ENCODE data around the gene ARHGAP22. TPM values are rescaled to one million over a fixed set of nuclear protein-coding genes. Genes with fewer than 3 reads are reported as not detected.

The ARHGAP22 gene
- total and polyA plus RNA-seq, 2 donors (not counting 1 experiment from before 2014, with no cell fraction given), result 10.4 to 75.5 TPM

- DNase-seq (ENCODE audit: low read depth in 2 of 2), result no peak
- H3K79me2 ChIP-seq (ENCODE audit: control insufficient read depth, insufficient read depth, low read length), result no peaks in the 10 kb centered on the region
- no peak overlapping the region for H3K4me3 ChIP-seq (replicated peaks in 1 of 4; ENCODE audit: control extremely low read depth in 1 of 4, insufficient read depth in 1 of 4, low read depth in 3 of 4, low read length in 4 of 4)
- H4K20me1 ChIP-seq (ENCODE audit: control insufficient read depth, extremely low read depth, insufficient read depth, low read length), result no peaks in the 10 kb centered on the region
- TF ChIP-seq EZH2 (IDR thresholded peaks at IDR 0.05; ENCODE audit: low read length, missing control alignments) (no peak), CTCF (conservative IDR thresholded peaks at IDR 0.05 in 1 of 2, IDR thresholded peaks at IDR 0.05 in 1 of 2; ENCODE audit: low read depth in 1 of 2, low read length in 2 of 2) (no peak)
- H3K4me1 ChIP-seq (ENCODE audit: control insufficient read depth, extremely low read depth, insufficient read depth, low read length), result peaks cover 5% of the 10 kb centered on the region
- H3K27me3 ChIP-seq (ENCODE audit: control insufficient read depth, insufficient read depth, low read length), result no peaks in the 10 kb centered on the region
- no peak overlapping the region for H3K27ac ChIP-seq (ENCODE audit: insufficient read depth, low read length)
- H3K9ac ChIP-seq (ENCODE audit: insufficient read depth, low read length), result no peak overlapping the region
- H3K4me2 ChIP-seq (ENCODE audit: extremely low read depth, insufficient read depth, low read length), result no peak overlapping the region
- H3K36me3 ChIP-seq (ENCODE audit: control insufficient read depth, insufficient read depth, low read length), result no peaks in the 10 kb centered on the region
- no peak overlapping the region for H2AFZ ChIP-seq (ENCODE audit: low read length)
- H3K9me3 ChIP-seq (ENCODE audit: control insufficient read depth, insufficient read depth, low read depth, low read length), result no peaks in the 10 kb centered on the region
Measured at GRCh38 chr10:48625826-48626134, 20.9 kb upstream of the ARHGAP22 start.

DNA sequence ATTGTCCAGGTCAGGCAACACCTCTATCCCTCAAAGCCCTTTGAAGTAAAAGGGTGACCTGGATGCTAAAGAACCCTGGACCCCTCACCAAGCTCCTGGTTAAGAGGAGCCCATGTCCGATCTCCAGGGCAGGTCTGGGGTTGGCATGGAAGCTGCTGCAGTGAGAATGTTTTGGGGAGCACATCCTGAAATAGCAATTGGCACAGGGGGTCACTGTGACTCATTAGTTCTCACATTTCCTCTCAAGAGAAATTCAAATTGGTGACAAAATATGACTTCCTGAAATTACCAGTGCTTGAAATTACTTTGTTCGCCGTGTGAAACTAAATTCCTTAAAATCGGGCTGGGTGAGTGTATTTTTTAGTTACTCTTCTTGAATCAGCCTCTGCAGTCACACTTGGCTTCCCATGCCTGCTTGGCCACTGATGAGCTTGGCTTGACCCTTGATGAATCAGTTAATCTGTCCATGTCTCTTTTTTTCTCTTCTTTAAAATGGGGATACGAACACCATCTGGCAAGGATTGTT, 18.8 kb upstream of the ARHGAP22 start:
- Histone ChIP-seq H3K4me2 (ENCODE audit: extremely low read depth, insufficient read depth, low read length) (no peak overlapping the region), H3K27ac (ENCODE audit: insufficient read depth, low read length) (no peak overlapping the region), H3K36me3 (ENCODE audit: control insufficient read depth, insufficient read depth, low read length) (no peaks in the 10 kb centered on the region), H3K4me1 (ENCODE audit: control insufficient read depth, extremely low read depth, insufficient read depth, low read length) (peaks cover 5% of the 10 kb centered on the region), H3K27me3 (ENCODE audit: control insufficient read depth, insufficient read depth, low read length) (no peaks in the 10 kb centered on the region), H3K9ac (ENCODE audit: insufficient read depth, low read length) (no peak overlapping the region), H3K9me3 (ENCODE audit: control insufficient read depth, insufficient read depth, low read depth, low read length) (no peaks in the 10 kb centered on the region), H3K79me2 (ENCODE audit: control insufficient read depth, insufficient read depth, low read length) (no peaks in the 10 kb centered on the region), H3K4me3 (replicated peaks in 1 of 4; ENCODE audit: control extremely low read depth in 1 of 4, insufficient read depth in 1 of 4, low read depth in 3 of 4, low read length in 4 of 4) (no peak overlapping the region), H2AFZ (ENCODE audit: low read length) (no peak overlapping the region), H4K20me1 (ENCODE audit: control insufficient read depth, extremely low read depth, insufficient read depth, low read length) (no peaks in the 10 kb centered on the region)
- no peak for DNase-seq (ENCODE audit: low read depth in 2 of 2)
- TF ChIP-seq CTCF (conservative IDR thresholded peaks at IDR 0.05 in 1 of 2, IDR thresholded peaks at IDR 0.05 in 1 of 2; ENCODE audit: low read depth in 1 of 2, low read length in 2 of 2) (no peak), EZH2 (IDR thresholded peaks at IDR 0.05; ENCODE audit: low read length, missing control alignments) (no peak)

DNA sequence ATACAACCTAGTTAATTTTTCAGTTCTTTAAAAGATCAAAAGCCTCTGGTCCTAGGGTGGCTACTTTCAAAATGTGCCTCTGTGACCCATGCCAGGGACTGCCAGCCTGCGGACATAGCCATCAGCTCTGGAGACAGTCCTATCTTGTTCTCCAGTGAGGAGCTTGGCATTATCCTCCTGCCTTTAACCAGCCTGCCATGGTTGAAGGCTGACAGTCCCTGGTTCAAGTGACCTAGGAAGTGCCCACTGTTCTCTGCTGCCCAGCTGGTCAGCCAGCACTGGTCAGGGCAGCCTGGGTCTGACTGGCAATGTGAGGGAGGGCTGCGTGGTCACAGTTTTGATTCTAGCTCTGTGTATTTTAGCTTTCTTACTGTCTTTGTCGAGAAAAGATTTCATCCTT, 18.1 kb upstream of the ARHGAP22 start:
- no peaks in the 10 kb centered on the region for H3K27me3 ChIP-seq (ENCODE audit: control insufficient read depth, insufficient read depth, low read length)
- TF ChIP-seq EZH2 (IDR thresholded peaks at IDR 0.05; ENCODE audit: low read length, missing control alignments), result no peak
- TF ChIP-seq CTCF (conservative IDR thresholded peaks at IDR 0.05 in 1 of 2, IDR thresholded peaks at IDR 0.05 in 1 of 2; ENCODE audit: low read depth in 1 of 2, low read length in 2 of 2), result no peak
- H3K4me1 ChIP-seq (ENCODE audit: control insufficient read depth, extremely low read depth, insufficient read depth, low read length), result peaks cover 5% of the 10 kb centered on the region
- no peak overlapping the region for H3K4me3 ChIP-seq (replicated peaks in 1 of 4; ENCODE audit: control extremely low read depth in 1 of 4, insufficient read depth in 1 of 4, low read depth in 3 of 4, low read length in 4 of 4)
- no peaks in the 10 kb centered on the region for H3K79me2 ChIP-seq (ENCODE audit: control insufficient read depth, insufficient read depth, low read length)
- no peaks in the 10 kb centered on the region for H3K36me3 ChIP-seq (ENCODE audit: control insufficient read depth, insufficient read depth, low read length)
- no peak overlapping the region for H2AFZ ChIP-seq (ENCODE audit: low read length)
- H3K27ac ChIP-seq (ENCODE audit: insufficient read depth, low read length), result no peak overlapping the region
- H3K4me2 ChIP-seq (ENCODE audit: extremely low read depth, insufficient read depth, low read length), result no peak overlapping the region
- H4K20me1 ChIP-seq (ENCODE audit: control insufficient read depth, extremely low read depth, insufficient read depth, low read length), result no peaks in the 10 kb centered on the region
- H3K9ac ChIP-seq (ENCODE audit: insufficient read depth, low read length), result no peak overlapping the region
- no peak for DNase-seq (ENCODE audit: low read depth in 2 of 2)
- H3K9me3 ChIP-seq (ENCODE audit: control insufficient read depth, insufficient read depth, low read depth, low read length), result no peaks in the 10 kb centered on the region
